Adrenal gland (tissue), 5 donors: Measurements from ENCODE around the gene COL5A1.

Experiments
- CTCF ChIP-seq, 6 experiments: fragments of 450-650 bp in 4 of 6; fragments of 200-600 bp in 2 of 6; sonication (generic) in 1 of 6; IDR thresholded peaks; 1 replicate in 5 of 6; 2 replicates in 1 of 6; pipeline versions ENCODE4 v1.5.1 to v1.8.0; 2016 to 2021; ENCODE audit warnings: antibody characterized with exemption in 6 of 6, mild to moderate bottlenecking in 2 of 6, moderate library complexity in 1 of 6
- POLR2A ChIP-seq, 2 donors: fragments of 450-650 bp; IDR thresholded peaks; one replicate each; pipeline ENCODE4 v1.6.1; 2017; ENCODE audit warnings: antibody characterized with exemption in 2 of 2, mild to moderate bottlenecking in 2 of 2, moderate library complexity in 1 of 2
- donor health status: DM: no; HTN: no; CAD: no.

GRCh38 chr9:134742822-134743535 is 101.4 kb downstream of the COL5A1 start:
- TF ChIP-seq POLR2A (IDR thresholded peaks at IDR 0.05) (no peak), CTCF (IDR thresholded peaks at IDR 0.05) (no peak)
